GM18517 (cell line): ENCODE measurements around the gene PAM.
A peak's percentile ranks its signal among the peaks of the same experiment; 100 is the strongest.

Experiments used
- ATAC-seq: cut with Tn5 transposase; IDR thresholded peaks from one replicate; pipeline ENCODE4 v1.9.1; 2021; ENCODE audit warnings: mild to moderate bottlenecking, moderate library complexity; ENCODE audit not compliant: unreplicated experiment

PAM gene

GRCh38 chr5:102754767-102755431 is at the start of gene PAM:
TSS of gene PAM (plus strand) at chr5:102755305. CDS start at chr5:102866196, 110,891 bp downstream.
- ATAC-seq: peak; percentile 66

GRCh38 chr5:102711525-102712385 is 43.4 kb upstream of the PAM start:
- ATAC-seq: no peak

- ATAC-seq: no peak
Observed at GRCh38 chr5:102713278-102713677, 41.8 kb upstream of the PAM start.

GRCh38 chr5:102713682-102714231 is 41.3 kb upstream of the PAM start:
- ATAC-seq: no peak

- ATAC-seq: no peak
Observed at GRCh38 chr5:102715082-102715807, 39.9 kb upstream of the PAM start.

- ATAC-seq: no peak
Observed at GRCh38 chr5:102716017-102716416, 39.1 kb upstream of the PAM start.

GRCh38 chr5:102718819-102719218 is 36.3 kb upstream of the PAM start:
- no peak for ATAC-seq

GRCh38 chr5:102719886-102720285 is 35.2 kb upstream of the PAM start:
- no peak for ATAC-seq

- no peak for ATAC-seq
Observed at GRCh38 chr5:102720969-102721368, 34.1 kb upstream of the PAM start.

GRCh38 chr5:102722931-102723330 is 32.2 kb upstream of the PAM start:
- no peak for ATAC-seq

- ATAC-seq: no peak
Observed at GRCh38 chr5:102731693-102732092, 23.4 kb upstream of the PAM start.

- ATAC-seq: no peak
Observed at GRCh38 chr5:102733534-102733933, 21.6 kb upstream of the PAM start.

- no peak for ATAC-seq
Observed at GRCh38 chr5:102737161-102737560, 17.9 kb upstream of the PAM start.

GRCh38 chr5:102737805-102738469 is 17.2 kb upstream of the PAM start:
- no peak for ATAC-seq

GRCh38 chr5:102740515-102740914 is 14.6 kb upstream of the PAM start:
- no peak for ATAC-seq

- ATAC-seq: no peak
Observed at GRCh38 chr5:102742215-102742614, 12.9 kb upstream of the PAM start.

GRCh38 chr5:102743900-102744299 is 11.2 kb upstream of the PAM start:
- no peak for ATAC-seq

GRCh38 chr5:102747386-102748166 is 7.5 kb upstream of the PAM start:
- peak; percentile 68 for ATAC-seq

- no peak for ATAC-seq
Observed at GRCh38 chr5:102749416-102750030, 5.6 kb upstream of the PAM start.
